K562 (cell line): ENCODE results near the gene KMT2C. TPM values are rescaled to one million over a fixed set of nuclear protein-coding genes. Genes with fewer than 3 reads are reported as not detected.
"Not testable (repeated sequence)": the region's sequence is repeated elsewhere in the genome, so short reads cannot be mapped to it uniquely, and the experiment has no call there.

Source experiments
- ATAC-seq: fragments of 200-7000 bp; cut with Tn5 transposase; 3 replicates; pipeline ENCODE4 v1.9.1; 2020; ENCODE audit warnings: moderate library complexity
- BruUV-seq: library from RNA; stranded (reverse); fragments of 400-500 nt; replicated peaks from 2 replicates; lab custom pipeline; 2021; lab: Mats Ljungman, UMichigan
- CTCF ChIA-PET: fragments of 300-600 bp; formaldehyde crosslinking; extraction: SDS; loops from one replicate; lab custom pipeline; 2021; ENCODE audit warnings: low intra/inter-chr PET ratio; lab: Yijun Ruan, JAX
- POLR2A ChIA-PET: fragments of 300-600, 350-650 bp; sonication (Branson Sonifier 250); formaldehyde crosslinking; extraction: SDS; loops from one replicate; lab custom pipeline; 2021; ENCODE audit warnings: antibody characterized with exemption, inconsistent platforms; lab: Yijun Ruan, JAX
- DNase-seq, 4 experiments: peaks; one replicate each; pipeline versions ENCODE4 v3.0.0 to v3.0.0-alpha.2; 2011 to 2018; ENCODE audit warnings: low spot score in 3 of 4, mixed read lengths in 3 of 4; ENCODE audit errors: extremely low read depth in 1 of 4
- FAIRE-seq: peaks from 2 replicates; lab custom pipeline; 2011; peaks lifted over from hg19 to GRCh38; lab: Jason Lieb, UNC
- H2AFZ ChIP-seq: 2 replicates; pipeline ENCODE4 v1.6.0; 2011; ENCODE audit warnings: low read depth, low read length, control low read depth, inconsistent platforms
- H3K27ac ChIP-seq: fragments of 200-600 bp; 3 replicates; pipeline ENCODE4 v1.8.0; 2011; ENCODE audit warnings: low read depth, mild to moderate bottlenecking, control low read depth, inconsistent platforms, low read length, moderate library complexity, mixed read lengths; ENCODE audit errors: extremely low read depth
- H3K27me3 ChIP-seq, 2 experiments: fragments of 300-600 bp in 1 of 2; 2 replicates in 1 of 2; 3 replicates in 1 of 2; pipeline versions ENCODE4 v1.6.0 to v1.8.0; 2011; ENCODE audit warnings: inconsistent platforms in 2 of 2, low read length in 2 of 2, mild to moderate bottlenecking in 1 of 2, mixed read lengths in 1 of 2, moderate library complexity in 1 of 2; ENCODE audit not compliant: control insufficient read depth in 2 of 2, insufficient read depth in 2 of 2
- H3K36me3 ChIP-seq: fragments of 300-600 bp; 3 replicates; pipeline ENCODE4 v1.8.0; 2011; ENCODE audit warnings: mild to moderate bottlenecking, low read length, inconsistent platforms; ENCODE audit not compliant: control insufficient read depth, insufficient read depth
- H3K4me1 ChIP-seq, 2 experiments: fragments of 200-600 bp in 1 of 2; replicated peaks in 1 of 2; 2 replicates in 1 of 2; 3 replicates in 1 of 2; pipeline versions ENCODE4 v1.5.1 to v1.8.0; 2011; ENCODE audit warnings: inconsistent platforms in 2 of 2, low read length in 2 of 2, mild to moderate bottlenecking in 1 of 2, mixed read lengths in 1 of 2, moderate library complexity in 1 of 2; ENCODE audit not compliant: control insufficient read depth in 2 of 2, insufficient read depth in 2 of 2
- H3K4me2 ChIP-seq: 2 replicates; pipeline ENCODE4 v1.6.1; 2011; ENCODE audit warnings: low read length, control low read depth, inconsistent platforms, mixed read lengths; ENCODE audit not compliant: insufficient read depth
- H3K4me3 ChIP-seq: fragments of 200-600 bp; sonication (generic), shearing (Covaris generic); 2 replicates; pipeline ENCODE4 v1.5.1; 2016; ENCODE audit warnings: control low read depth, inconsistent platforms
- H3K79me2 ChIP-seq: fragments of 200-600 bp; 3 replicates; pipeline ENCODE4 v1.8.0; 2011; ENCODE audit warnings: low read length, inconsistent platforms; ENCODE audit not compliant: control insufficient read depth, insufficient read depth
- H3K9ac ChIP-seq, 2 experiments: 2 replicates each; pipeline versions ENCODE4 v1.6.0 to v1.6.1; 2011; ENCODE audit warnings: low read depth in 2 of 2, low read length in 2 of 2, control low read depth in 1 of 2, inconsistent platforms in 1 of 2, mild to moderate bottlenecking in 1 of 2, mixed read lengths in 1 of 2; ENCODE audit not compliant: insufficient read depth in 1 of 2
- H3K9me1 ChIP-seq: one replicate; pipeline ENCODE4 v1.6.0; 2011; ENCODE audit warnings: inconsistent platforms, mild to moderate bottlenecking, low read length, moderate library complexity; ENCODE audit not compliant: control insufficient read depth, insufficient read depth
- H3K9me3 ChIP-seq: replicated peaks from 2 replicates; pipeline ENCODE4 v1.5.1; 2011; ENCODE audit warnings: low read depth, low read length, inconsistent platforms; ENCODE audit not compliant: control insufficient read depth, insufficient read depth
- H4K20me1 ChIP-seq: replicated peaks from 2 replicates; pipeline ENCODE4 v1.6.1; 2011; ENCODE audit warnings: low read length, inconsistent platforms, mixed read lengths; ENCODE audit not compliant: control insufficient read depth, insufficient read depth
- CCAR2 ChIP-seq: fragments of 200-400 bp; formaldehyde crosslinking; IDR thresholded peaks from 2 replicates; pipeline ENCODE4 v1.6.1; 2017; ENCODE audit warnings: mild to moderate bottlenecking, low read depth, low read length
- CHAMP1 ChIP-seq: fragments of 450-650 bp; IDR thresholded peaks from 2 replicates; pipeline ENCODE4 v1.6.1; 2016; ENCODE audit warnings: mild to moderate bottlenecking
- NCOA1 ChIP-seq: fragments of 450-650 bp; IDR thresholded peaks from 2 replicates; pipeline ENCODE4 v1.6.1; 2016; ENCODE audit warnings: low read depth
- SAP30 ChIP-seq: fragments of 200-600 bp; sonication (generic); IDR thresholded peaks from 2 replicates; pipeline ENCODE4 v1.6.1; 2012; ENCODE audit warnings: borderline replicate concordance, low read depth, mild to moderate bottlenecking, moderate library complexity, low read length, control low read depth, inconsistent platforms; ENCODE audit not compliant: insufficient read depth, poor library complexity, severe bottlenecking
- TRIM24 ChIP-seq, 2 experiments: fragments of 450-650 bp; IDR thresholded peaks; 2 replicates each; pipeline ENCODE4 v1.6.1; 2016
- USF2 ChIP-seq: sonication (generic); formaldehyde crosslinking; IDR thresholded peaks from 2 replicates; pipeline ENCODE4 v1.5.0; 2020; ENCODE audit warnings: missing genetic modification reagents
- XRCC5 ChIP-seq: fragments of 200-400 bp; formaldehyde crosslinking; IDR thresholded peaks from 2 replicates; pipeline ENCODE4 v1.6.1; 2017; ENCODE audit warnings: low read depth, mild to moderate bottlenecking, low read length
- ZBTB33 ChIP-seq: sonication (generic); formaldehyde crosslinking; IDR thresholded peaks from 2 replicates; pipeline ENCODE4 v1.8.1; 2023; ENCODE audit warnings: mild to moderate bottlenecking, missing genetic modification reagents
- ZC3H4 ChIP-seq: sonication (generic); formaldehyde crosslinking; IDR thresholded peaks from 2 replicates; pipeline ENCODE4 v1.9.0; 2021; ENCODE audit warnings: missing genetic modification reagents, borderline replicate concordance
- ZNF785 ChIP-seq: fragments of 250-450 bp; sonication (Bioruptor Pico); IDR thresholded peaks from 2 replicates; pipeline ENCODE4 v1.4.0; 2020; ENCODE audit warnings: mild to moderate bottlenecking
- WGBS: fragments of 100-300 bp; shearing (Covaris generic); methylation state at CpG from one replicate; pipeline ENCODE4 v1.1.6; 2016; ENCODE audit warnings: low coverage, mixed read lengths; ENCODE audit not compliant: insufficient coverage; ENCODE audit errors: missing lambda C conversion rate; 5-methylcytosine and 5-hydroxymethylcytosine counted together
- in situ Hi-C: fragments of 300-500 bp; cut with MboI; formaldehyde crosslinking; loops from 4 replicates; pipeline ENCODE4 v1.15.0; 2018; ENCODE audit warnings: inconsistent platforms, mixed read lengths
- intact Hi-C: fragments of 100-400 bp; cut with micrococcal nuclease; formaldehyde crosslinking; loops from 2 replicates; pipeline ENCODE4 v1.14.2; 2022
- polyA plus RNA-seq, 8 experiments: library from polyadenylated mRNA; depleted of rRNA in 4 of 8; stranded (reverse) in 5 of 8; unstranded in 3 of 8; fragments of >200 nt; fragmentation: Nextera tagmentation in 2 of 8; fragmentation: Illumina TruSeq in 1 of 8; extraction: Ambion mirVana in 2 of 8; extraction: Trizol in 1 of 8; gene quantifications; 2 replicates each; pipeline versions ENCODE4 v1.2.1 to v1.2.3, GENCODE V29; 2011 to 2014; ENCODE audit warnings: inconsistent platforms in 1 of 8, missing spikeins in 1 of 8
- total RNA-seq, 7 experiments: library from RNA; depleted of rRNA in 6 of 7; stranded (reverse); fragments of >200 nt in 6 of 7; fragmentation: Illumina TruSeq in 2 of 7; extraction: Trizol in 2 of 7; gene quantifications; 2 replicates each; pipeline versions ENCODE4 v1.2.1 to v1.2.3, GENCODE V29; 2011 to 2021; ENCODE audit warnings: low replicate concordance in 1 of 7

Gene KMT2C
- total and polyA plus RNA-seq, 9 of the 15 experiments (the other 6 are each of a cell fraction or from before 2014, with no cell fraction given) = 4.9 to 67.8 (median 27.1) TPM

- H3K9me3 ChIP-seq, H3K27ac ChIP-seq, H3K9ac ChIP-seq, CTCF ChIA-PET, ATAC-seq, H2AFZ ChIP-seq, FAIRE-seq, in situ Hi-C loops, H3K27me3 ChIP-seq, H3K4me1 ChIP-seq, BruUV-seq, H3K9me1 ChIP-seq, intact Hi-C loops, H3K4me2 ChIP-seq, H3K4me3 ChIP-seq, DNase-seq, H4K20me1 ChIP-seq: not testable (repeated sequence)
- POLR2A ChIA-PET = interaction anchor here (0.6 to 1.2 kb wide), 3 partner anchors 12 to 18 kb away, joined by 3 to 4 read pairs (median 4); no protein-coding TSS in a partner anchor
- H3K36me3 ChIP-seq = peaks cover 56% of the 10 kb centered on the region
- H3K79me2 ChIP-seq = peaks cover 65% of the 10 kb centered on the region
- WGBS = 90% methylated on average over 4 of the region's 5 CpGs
Measured at GRCh38 chr7:152351747-152352146, 84.1 kb downstream of the KMT2C start.

GRCh38 chr7:152351168-152351567 is 84.6 kb downstream of the KMT2C start:
- no peaks in the 10 kb centered on the region for H3K4me1 ChIP-seq
- no peak overlapping the region for H3K4me3 ChIP-seq
- FAIRE-seq = no peak
- peaks cover 69% of the 10 kb centered on the region for H3K79me2 ChIP-seq
- H3K9me3 ChIP-seq = no peaks in the 10 kb centered on the region
- peak; percentile 40 for ATAC-seq
- ChIA-PET CTCF (no interaction called here), POLR2A (interaction anchor here (0.6 to 1.2 kb wide), 4 partner anchors 9 to 17 kb away, joined by 3 to 7 read pairs (median 4); no protein-coding TSS in a partner anchor)
- BruUV-seq = no TSS peak
- 98% methylated on average over 3 of the region's 3 CpGs for WGBS
- peaks cover 56% of the 10 kb centered on the region for H3K36me3 ChIP-seq
- H3K4me2 ChIP-seq = no peak overlapping the region
- no peak overlapping the region for H3K27ac ChIP-seq
- intact Hi-C loops = no loop called here
- H2AFZ ChIP-seq = no peak overlapping the region
- H3K9me1 ChIP-seq = no peaks in the 10 kb centered on the region
- in situ Hi-C loops = no loop called here
- DNase-seq = peak in 1 of 4 experiments; percentile 41
- no peaks in the 10 kb centered on the region for H3K27me3 ChIP-seq
- no peaks in the 10 kb centered on the region for H4K20me1 ChIP-seq
- H3K9ac ChIP-seq = no peak overlapping the region
- TF ChIP-seq SAP30 (no peak), USF2 (no peak), ZBTB33 (peak; percentile 86), XRCC5 (no peak), NCOA1 (peak; percentile 71; the same call in 1 of the 2 replicates), TRIM24 (IDR thresholded peaks at IDR 0.05) (no peak), ZC3H4 (CRISPR knock-in tag) (no peak), CCAR2 (no peak), CHAMP1 (peak; percentile 32; the same call in 1 of the 2 replicates), ZNF785 (no peak)
